ENCODE data around the gene DENND11. TPM values are rescaled to one million over a fixed set of nuclear protein-coding genes. Genes with fewer than 3 reads are reported as not detected.

Gene DENND11, protein sequence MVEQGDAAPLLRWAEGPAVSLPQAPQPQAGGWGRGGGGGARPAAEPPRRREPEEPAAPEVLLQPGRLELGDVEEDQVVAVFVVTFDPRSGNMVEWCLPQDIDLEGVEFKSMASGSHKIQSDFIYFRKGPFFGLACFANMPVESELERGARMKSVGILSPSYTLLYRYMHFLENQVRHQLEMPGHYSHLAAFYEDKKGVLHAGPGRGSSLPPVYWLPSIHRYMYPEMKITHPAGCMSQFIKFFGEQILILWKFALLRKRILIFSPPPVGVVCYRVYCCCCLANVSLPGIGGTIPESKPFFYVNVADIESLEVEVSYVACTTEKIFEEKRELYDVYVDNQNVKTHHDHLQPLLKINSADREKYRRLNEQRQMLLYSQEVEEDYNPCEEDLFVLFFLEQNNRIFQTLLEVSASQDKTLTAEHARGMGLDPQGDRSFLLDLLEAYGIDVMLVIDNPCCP
- polyA plus RNA-seq (2012; rRNA removed), result 5.5 and 8.0 TPM in 2 replicates
- 4.6 and 4.7 TPM in 2 replicates for polyA plus RNA-seq (2012; cell fraction: cytosol; rRNA removed)
- 19.0 and 27.0 TPM in 2 replicates for polyA plus RNA-seq (2012; cell fraction: nucleus; rRNA removed)

GRCh38 chr7:141702047-141702567 lies at the start of gene DENND11:
Gene DENND11 (minus strand): TSS chr7:141702166. CDS start chr7:141702153, 13 bp downstream.
- peak; percentile 97 for DNase-seq

More at GRCh38 chr7:141702047-141702567, at the start of gene DENND11:
- POLR2A ChIA-PET, result interaction anchor here (1.0 kb wide), 2 partner anchors 36 to 1006 kb away, joined by 3 to 4 read pairs; partner anchors contain the start of genes NDUFB2 and SSBP1
- H3K9me3 ChIP-seq, result no peaks in the 10 kb centered on the region
- peaks cover 35% of the 10 kb centered on the region for H3K79me2 ChIP-seq (ENCODE audit: insufficient read depth)
- H3K36me3 ChIP-seq (replicated peaks in 1 of 2; ENCODE audit: control insufficient read depth in 1 of 2, insufficient read depth in 2 of 2, low read length in 1 of 2), result no peaks in the 10 kb centered on the region
- CTCF ChIA-PET, result interaction anchor here (0.7 to 4.2 kb wide), 11 partner anchors 12 to 689 kb away, joined by 3 to 25 read pairs (median 4); partner anchors contain the start of genes MRPS33 and SSBP1
- peak within 1 kb of the TSS; percentile 88 for H3K4me2 ChIP-seq
- peaks cover 9 to 17% of the 10 kb centered on the region in 2 experiments; a peak in 3 of 4 replicates for H3K4me1 ChIP-seq (ENCODE audit: control insufficient read depth in 1 of 2, insufficient read depth in 2 of 2, low read depth in 1 of 2, low read length in 1 of 2)
- H4K20me1 ChIP-seq (ENCODE audit: insufficient read depth), result peaks cover 17% of the 10 kb centered on the region
- H3K4me3 ChIP-seq (ENCODE audit: low read depth in 2 of 2, low read length in 1 of 2), result peak within 1 kb of the TSS; percentile 80 to 81
- under 1% methylated on average over 28 of the region's 62 CpGs for WGBS (ENCODE audit: low lambda C conversion rate)
- TF ChIP-seq, protein P1, sequence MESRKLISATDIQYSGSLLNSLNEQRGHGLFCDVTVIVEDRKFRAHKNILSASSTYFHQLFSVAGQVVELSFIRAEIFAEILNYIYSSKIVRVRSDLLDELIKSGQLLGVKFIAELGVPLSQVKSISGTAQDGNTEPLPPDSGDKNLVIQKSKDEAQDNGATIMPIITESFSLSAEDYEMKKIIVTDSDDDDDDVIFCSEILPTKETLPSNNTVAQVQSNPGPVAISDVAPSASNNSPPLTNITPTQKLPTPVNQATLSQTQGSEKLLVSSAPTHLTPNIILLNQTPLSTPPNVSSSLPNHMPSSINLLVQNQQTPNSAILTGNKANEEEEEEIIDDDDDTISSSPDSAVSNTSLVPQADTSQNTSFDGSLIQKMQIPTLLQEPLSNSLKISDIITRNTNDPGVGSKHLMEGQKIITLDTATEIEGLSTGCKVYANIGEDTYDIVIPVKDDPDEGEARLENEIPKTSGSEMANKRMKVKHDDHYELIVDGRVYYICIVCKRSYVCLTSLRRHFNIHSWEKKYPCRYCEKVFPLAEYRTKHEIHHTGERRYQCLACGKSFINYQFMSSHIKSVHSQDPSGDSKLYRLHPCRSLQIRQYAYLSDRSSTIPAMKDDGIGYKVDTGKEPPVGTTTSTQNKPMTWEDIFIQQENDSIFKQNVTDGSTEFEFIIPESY (IDR thresholded peaks at IDR 0.05; ENCODE audit: borderline replicate concordance, low read depth), result no peak
- TF ChIP-seq REST (IDR thresholded peaks at IDR 0.05; ENCODE audit: low read depth, low read length), result no peak
- TF ChIP-seq GABPA (IDR thresholded peaks at IDR 0.05; ENCODE audit: low read depth), result no peak
- no peak for TF ChIP-seq FOXM1 (IDR thresholded peaks at IDR 0.05; ENCODE audit: low read depth)
- TF ChIP-seq CHD2 (IDR thresholded peaks at IDR 0.05; ENCODE audit: low read length, partially characterized antibody), result no peak
- TF ChIP-seq EZH2phosphoT487 (IDR thresholded peaks at IDR 0.05; ENCODE audit: borderline replicate concordance, low read depth), result no peak
- no peak for TF ChIP-seq IRF3 (IDR thresholded peaks at IDR 0.05; ENCODE audit: low read depth, low read length)
- peak within 1 kb of the TSS; percentile 38 to 66; a peak in 2 of 4 replicates for H3K27ac ChIP-seq (ENCODE audit: low read depth in 2 of 2, low read length in 1 of 2)
- no peaks in the 10 kb centered on the region for H3K27me3 ChIP-seq (ENCODE audit: insufficient read depth)
- H2AFZ ChIP-seq (ENCODE audit: low read depth), result peak within 1 kb of the TSS; percentile 91
- peak within 1 kb of the TSS; percentile 71 for H3K9ac ChIP-seq
- peaks cover 5% of the 10 kb centered on the region for H3F3A ChIP-seq (replicated peaks; ENCODE audit: insufficient read depth)
- no peaks in the 10 kb centered on the region for H3K9me2 ChIP-seq

All from SK-N-SH (cell line).